Amniotic stem cell (primary cell): Measurements from ENCODE around the gene FERMT2.
"Not testable (repeated sequence)": the region's sequence is repeated elsewhere in the genome, so short reads cannot be mapped to it uniquely, and the experiment has no call there.

Experiments used
- DNase-seq: peaks from one replicate; lab custom pipeline; 2025; lab: John Stamatoyannopoulos, UW

Gene FERMT2

GRCh38 chr14:52944254-52944653, 6.6 kb downstream of the FERMT2 start:
- DNase-seq = no peak

GRCh38 chr14:52939427-52939826, 11.4 kb downstream of the FERMT2 start:
- no peak for DNase-seq

DNA sequence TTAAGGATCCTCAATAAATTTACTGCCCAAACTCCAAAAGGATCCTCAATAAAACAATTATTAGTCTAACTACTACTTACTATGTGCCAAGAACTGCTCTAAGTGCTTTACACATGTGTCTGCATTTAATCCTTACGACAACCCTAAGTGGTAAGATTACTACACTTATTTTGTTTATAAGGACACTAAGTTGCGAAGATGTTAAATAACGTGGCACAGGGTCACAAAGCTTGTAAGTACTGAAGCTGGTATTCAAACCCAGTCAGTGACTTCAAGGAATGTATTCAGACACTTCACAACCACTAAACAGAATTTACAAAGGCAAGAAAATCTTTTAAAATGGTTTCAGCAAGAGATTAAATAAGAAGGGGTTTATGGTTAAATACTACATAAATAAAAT, 13.0 kb downstream of the FERMT2 start:
- DNase-seq = no peak

GRCh38 chr14:52937306-52937705, 13.5 kb downstream of the FERMT2 start:
- no peak for DNase-seq

DNA sequence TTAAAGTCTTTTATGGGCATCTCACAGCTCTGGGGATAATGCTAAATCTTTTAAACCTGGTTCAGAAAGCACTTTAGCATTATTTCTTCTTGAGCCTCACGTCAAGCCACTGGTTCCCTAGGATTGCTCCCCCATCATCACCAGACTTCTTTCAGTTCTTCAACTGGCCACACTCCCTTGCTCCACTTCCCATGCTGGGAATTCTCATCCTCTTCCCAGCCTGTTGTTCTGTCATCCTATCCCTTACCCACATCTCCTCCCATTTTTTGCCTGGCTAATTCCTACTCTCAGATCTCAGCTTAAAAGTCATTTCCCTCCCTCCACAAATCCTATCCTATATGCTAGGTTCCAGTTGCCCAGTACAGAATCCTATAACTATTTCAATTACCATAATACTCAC, 14.4 kb downstream of the FERMT2 start:
- no peak for DNase-seq

GRCh38 chr14:52935833-52936232, 15.0 kb downstream of the FERMT2 start:
- DNase-seq = no peak

DNA sequence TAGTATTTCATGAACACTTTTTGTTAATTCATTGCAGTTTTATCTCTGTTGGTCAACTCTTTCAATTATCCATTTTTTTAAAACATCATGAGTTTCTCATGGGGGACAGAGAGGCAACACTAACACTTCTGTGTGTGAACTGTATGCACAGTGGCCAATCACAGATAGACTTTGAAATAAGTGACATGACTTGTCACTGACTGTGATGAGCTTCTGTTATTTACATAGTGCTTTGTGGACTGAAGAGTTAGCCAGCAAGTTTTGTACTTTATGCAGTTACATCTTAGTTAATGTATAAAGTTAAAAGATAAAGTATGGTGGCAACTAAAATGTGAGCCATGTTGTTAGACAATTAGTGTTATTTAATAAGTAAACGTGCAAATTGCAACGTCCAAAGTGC, 16.1 kb downstream of the FERMT2 start:
- no peak for DNase-seq

DNA sequence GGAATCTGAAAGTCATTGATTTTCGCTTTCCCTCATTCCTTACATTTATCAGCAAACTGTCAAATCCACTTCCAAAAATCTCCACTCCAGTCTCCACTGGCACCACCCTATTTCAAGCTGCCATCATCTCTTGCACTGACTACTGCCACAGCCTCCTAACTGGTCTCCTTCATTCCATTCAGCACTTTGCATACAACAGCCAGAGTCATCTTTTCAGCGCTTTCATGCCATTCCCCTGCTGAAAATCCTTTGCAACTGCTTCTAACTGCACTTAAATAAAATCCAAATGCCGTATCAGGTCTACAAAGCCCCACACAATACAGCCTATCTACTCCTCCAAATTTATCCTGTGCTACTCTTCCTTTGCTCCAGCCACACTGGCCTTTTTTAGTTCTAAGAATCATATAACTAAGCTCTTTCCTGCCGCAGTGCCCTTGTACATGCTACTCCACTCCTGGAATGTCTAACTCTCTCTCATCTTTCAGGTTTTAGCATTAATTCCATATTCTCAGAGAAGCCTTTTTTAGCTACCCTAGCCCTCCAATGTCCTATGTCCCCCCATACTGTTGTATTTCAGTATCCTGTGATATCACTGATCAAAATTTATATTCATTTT, 21.6 kb downstream of the FERMT2 start:
- no peak for DNase-seq

- DNase-seq = no peak
Observed at GRCh38 chr14:52926953-52927352, 23.9 kb downstream of the FERMT2 start.

GRCh38 chr14:52923902-52924575, 26.8 kb downstream of the FERMT2 start:
- no peak for DNase-seq

DNA sequence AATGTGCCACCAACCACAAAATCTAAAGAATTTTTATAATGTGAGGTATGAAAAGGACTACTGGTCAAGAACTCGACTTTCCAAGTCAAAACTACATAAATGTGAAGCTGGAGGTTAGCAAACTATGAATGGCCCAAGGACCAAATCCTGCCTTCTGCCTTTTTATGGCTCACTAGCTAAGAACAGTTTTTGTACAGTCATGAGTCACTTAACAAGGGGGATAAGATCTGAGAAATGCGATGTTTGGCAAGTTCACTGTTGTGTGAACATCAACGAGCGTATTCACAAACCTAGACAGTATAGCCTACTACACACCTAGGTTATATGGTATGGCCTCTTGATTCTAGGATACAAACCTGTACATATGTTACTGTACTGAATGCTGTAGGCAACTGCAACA, 28.2 kb downstream of the FERMT2 start:
- no peak for DNase-seq

GRCh38 chr14:52922059-52922458, 28.8 kb downstream of the FERMT2 start:
- DNase-seq = no peak

DNA sequence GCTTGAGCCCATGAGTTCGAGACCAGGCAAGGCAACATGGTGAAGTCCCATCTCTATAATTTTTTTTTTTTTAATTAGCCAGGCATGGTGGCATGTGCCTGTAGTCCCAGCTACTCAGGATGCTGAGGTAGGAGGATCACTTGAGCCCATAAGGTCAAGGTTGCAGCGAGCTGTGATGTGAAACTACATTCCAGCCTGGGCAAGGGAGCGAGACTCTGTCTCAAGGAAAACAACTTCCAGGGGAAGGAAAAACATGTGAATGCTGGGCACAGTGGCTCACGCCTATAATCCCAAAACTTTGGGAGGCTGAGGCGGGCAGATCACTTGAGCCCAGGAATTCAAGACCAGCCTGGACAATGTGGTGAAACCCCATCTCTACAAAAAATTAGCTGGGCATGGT, 30.4 kb downstream of the FERMT2 start:
- DNase-seq = not testable (repeated sequence)

- DNase-seq = no peak
Observed at GRCh38 chr14:52919971-52920370, 30.9 kb downstream of the FERMT2 start.

GRCh38 chr14:52918486-52918885, 32.4 kb downstream of the FERMT2 start:
- no peak for DNase-seq

DNA sequence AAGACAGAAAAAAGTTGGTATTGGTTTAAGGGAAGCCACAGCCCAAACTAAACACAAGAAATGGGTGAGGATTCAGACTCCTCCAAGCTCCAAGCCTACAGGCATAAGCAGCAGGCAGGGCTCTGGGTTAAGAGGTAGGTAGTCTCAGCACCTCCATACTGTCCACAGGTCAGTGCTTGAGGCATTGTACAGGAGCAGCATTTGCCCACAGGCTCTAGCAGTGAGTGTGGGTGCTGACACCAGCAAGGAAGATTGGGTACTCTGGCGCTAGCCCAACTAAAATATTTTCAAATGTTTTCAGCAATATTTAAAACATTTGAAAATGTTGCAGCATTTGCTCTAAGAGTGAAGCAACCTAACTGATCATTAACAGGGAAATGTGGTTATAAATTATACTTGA, 33.1 kb downstream of the FERMT2 start:
- DNase-seq = no peak

GRCh38 chr14:52914295-52914694, 36.6 kb downstream of the FERMT2 start:
- DNase-seq = no peak

DNA sequence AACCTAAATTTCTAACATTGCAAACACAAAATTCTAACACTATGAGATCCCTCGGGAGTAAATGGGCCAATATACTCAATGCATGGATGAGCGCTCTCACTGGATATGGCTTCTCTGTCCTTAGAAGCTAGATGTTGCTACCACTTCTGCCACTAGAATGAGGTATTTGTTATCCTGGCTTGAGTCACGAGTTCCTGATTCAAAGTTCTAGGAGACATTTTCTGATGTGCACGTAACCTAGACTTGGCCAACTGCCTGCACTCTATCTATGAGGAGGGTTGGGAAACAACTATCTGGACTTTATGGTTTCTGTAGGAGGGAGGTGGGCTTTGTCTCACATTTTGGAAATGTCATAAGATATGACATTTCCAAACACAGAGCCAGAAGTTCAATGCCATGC, 37.6 kb downstream of the FERMT2 start:
- no peak for DNase-seq

DNA sequence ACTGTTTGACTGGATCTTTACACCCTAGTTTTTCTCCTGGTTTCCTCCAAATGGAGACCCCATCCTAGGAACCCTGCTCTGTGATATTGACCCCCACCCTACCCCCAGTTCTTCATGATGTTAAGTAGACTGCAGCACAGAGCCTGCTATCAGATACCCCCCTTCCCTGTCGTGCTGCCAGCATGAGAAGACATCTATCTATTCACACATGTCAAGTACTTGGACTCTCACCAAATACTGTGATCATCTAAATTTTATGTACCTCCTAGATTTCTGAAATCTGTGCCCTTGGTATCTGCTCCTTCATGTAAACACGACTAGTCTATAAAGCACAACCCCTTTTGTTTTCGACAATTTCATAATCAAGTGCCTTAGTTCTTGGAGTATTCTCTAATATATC, 38.9 kb downstream of the FERMT2 start:
- no peak for DNase-seq

- DNase-seq = no peak
Observed at GRCh38 chr14:52910572-52910971, 40.3 kb downstream of the FERMT2 start.

GRCh38 chr14:52907949-52908348, 42.9 kb downstream of the FERMT2 start:
- no peak for DNase-seq

- peak; percentile 76 for DNase-seq
Observed at GRCh38 chr14:52906141-52906601, 44.7 kb downstream of the FERMT2 start.

GRCh38 chr14:52902971-52903619, 47.8 kb downstream of the FERMT2 start:
- no peak for DNase-seq
